Memory B cell (primary cell): ENCODE data around the gene ABTB2.

Experiments used
- ATAC-seq: fragments of 150-1000 bp; cut with Tn5 transposase; 2 replicates; pipeline ENCODE4 v1.10.0; 2021; ENCODE audit warnings: low read depth, mild to moderate bottlenecking, moderate library complexity
- DNase-seq, 2 donors: peaks; one replicate each; pipeline ENCODE4 v3.0.0; 2022; ENCODE audit warnings: low spot score in 2 of 2
- H3K27ac Mint-ChIP-seq: one replicate; pipeline ENCODE4 v1.8.0; 2022; ENCODE audit warnings: mild to moderate bottlenecking, moderate library complexity, mixed read lengths
- H3K27me3 Mint-ChIP-seq: one replicate; pipeline ENCODE4 v1.8.0; 2022; ENCODE audit warnings: mixed read lengths
- H3K36me3 Mint-ChIP-seq: one replicate; pipeline ENCODE4 v1.8.0; 2022; ENCODE audit warnings: mild to moderate bottlenecking, mixed read lengths
- H3K4me1 Mint-ChIP-seq: one replicate; pipeline ENCODE4 v1.8.0; 2022; ENCODE audit warnings: mixed read lengths
- H3K4me3 Mint-ChIP-seq: one replicate; pipeline ENCODE4 v1.8.0; 2022; ENCODE audit warnings: mild to moderate bottlenecking, moderate library complexity, mixed read lengths
- H3K9me3 Mint-ChIP-seq: one replicate; pipeline ENCODE4 v1.8.0; 2022; ENCODE audit warnings: mixed read lengths

ABTB2 gene

GRCh38 chr11:34206407-34207300 is 151.2 kb downstream of the ABTB2 start:
- peaks cover 5% of the 10 kb centered on the region for H3K4me1 Mint-ChIP-seq
- H3K27ac Mint-ChIP-seq = no peak overlapping the region
- H3K36me3 Mint-ChIP-seq = no peaks in the 10 kb centered on the region
- H3K9me3 Mint-ChIP-seq = no peaks in the 10 kb centered on the region
- DNase-seq = no peak
- H3K27me3 Mint-ChIP-seq = no peaks in the 10 kb centered on the region
- no peak overlapping the region for H3K4me3 Mint-ChIP-seq
- ATAC-seq = no peak

DNA sequence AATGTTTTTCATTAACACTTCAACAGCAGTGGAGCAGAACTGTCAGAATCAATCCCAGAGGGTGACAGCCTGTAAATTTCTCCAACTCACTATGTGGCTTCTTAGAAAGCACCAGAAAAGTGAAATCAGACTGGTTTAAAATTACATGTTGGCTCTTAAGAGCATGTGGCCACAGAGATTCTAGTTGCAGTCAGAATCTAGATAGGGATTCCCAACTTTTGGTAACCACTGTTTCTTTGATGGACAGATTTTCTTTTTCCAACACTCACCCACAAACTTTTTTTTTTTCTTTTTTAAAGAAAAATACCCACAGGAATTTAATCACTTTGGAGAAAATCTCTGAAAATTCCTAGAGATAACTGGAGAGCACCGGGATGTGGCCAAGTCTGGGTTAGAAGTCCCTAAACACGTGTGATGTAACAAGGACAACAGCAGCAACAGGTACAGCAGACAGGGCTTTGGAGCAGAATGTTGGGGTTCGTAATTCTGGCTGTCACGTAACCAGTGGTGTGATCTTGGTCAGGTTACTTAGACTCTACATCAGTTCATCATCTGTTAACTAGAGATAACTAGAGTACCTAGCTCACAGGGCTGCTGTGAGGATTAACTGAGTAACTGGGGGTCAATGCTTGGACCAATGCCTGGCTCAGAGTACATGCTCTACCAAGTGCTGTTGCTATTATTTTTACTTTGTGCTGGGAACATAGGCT is 152.3 kb downstream of the ABTB2 start:
- no peaks in the 10 kb centered on the region for H3K9me3 Mint-ChIP-seq
- no peak overlapping the region for H3K4me3 Mint-ChIP-seq
- DNase-seq (no peak), ATAC-seq (no peak)
- H3K27ac Mint-ChIP-seq = no peak overlapping the region
- no peaks in the 10 kb centered on the region for H3K36me3 Mint-ChIP-seq
- H3K27me3 Mint-ChIP-seq = no peaks in the 10 kb centered on the region
- H3K4me1 Mint-ChIP-seq = peaks cover 5% of the 10 kb centered on the region

DNA sequence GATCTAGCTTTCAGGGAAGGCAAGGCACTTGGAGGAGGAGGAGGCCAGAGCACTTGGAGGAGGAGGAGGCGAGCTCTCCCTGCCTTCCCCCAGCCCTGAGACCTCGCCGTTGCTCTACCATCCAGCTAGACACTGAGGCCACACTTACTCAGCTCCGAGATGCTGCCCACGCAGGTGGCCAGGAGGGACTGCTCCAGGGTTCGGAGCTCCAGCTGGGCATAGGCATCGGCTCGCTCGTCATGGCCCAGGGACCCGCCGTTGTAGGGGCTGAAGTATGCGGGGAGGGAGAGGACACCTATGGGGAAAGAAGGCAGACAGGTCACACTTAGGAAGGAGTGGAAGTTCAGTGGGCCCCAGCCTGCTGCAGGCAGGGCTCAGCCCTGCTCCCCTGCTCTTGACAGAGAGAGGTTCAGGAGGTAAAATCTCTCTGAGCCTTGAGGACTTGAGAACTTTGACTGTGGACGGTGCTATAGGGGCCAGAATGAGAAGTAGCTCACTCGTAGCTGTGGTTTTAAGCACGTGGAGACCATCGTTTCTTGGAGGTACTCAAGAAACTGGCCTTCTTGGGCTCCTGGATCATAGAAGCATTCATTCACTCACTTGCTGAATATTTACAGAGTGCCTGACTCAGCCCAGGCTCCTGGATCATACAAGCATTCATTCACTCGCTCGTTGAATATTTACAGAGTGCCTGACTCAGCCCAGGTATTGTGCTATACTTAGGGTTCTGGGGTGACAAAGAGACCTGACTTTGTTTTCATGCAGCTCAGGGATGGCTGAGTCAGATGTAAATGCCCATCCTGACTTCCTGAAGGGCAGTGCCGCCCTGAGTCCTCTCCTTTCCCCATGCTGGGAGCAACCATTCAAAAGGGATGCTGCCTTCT is 153.2 kb downstream of the ABTB2 start:
- Mint-ChIP-seq H3K27ac (no peak overlapping the region), H3K36me3 (no peaks in the 10 kb centered on the region), H3K4me1 (peaks cover 5% of the 10 kb centered on the region), H3K9me3 (no peaks in the 10 kb centered on the region), H3K27me3 (no peaks in the 10 kb centered on the region), H3K4me3 (no peak overlapping the region)
- DNase-seq = no peak
- ATAC-seq = no peak

DNA sequence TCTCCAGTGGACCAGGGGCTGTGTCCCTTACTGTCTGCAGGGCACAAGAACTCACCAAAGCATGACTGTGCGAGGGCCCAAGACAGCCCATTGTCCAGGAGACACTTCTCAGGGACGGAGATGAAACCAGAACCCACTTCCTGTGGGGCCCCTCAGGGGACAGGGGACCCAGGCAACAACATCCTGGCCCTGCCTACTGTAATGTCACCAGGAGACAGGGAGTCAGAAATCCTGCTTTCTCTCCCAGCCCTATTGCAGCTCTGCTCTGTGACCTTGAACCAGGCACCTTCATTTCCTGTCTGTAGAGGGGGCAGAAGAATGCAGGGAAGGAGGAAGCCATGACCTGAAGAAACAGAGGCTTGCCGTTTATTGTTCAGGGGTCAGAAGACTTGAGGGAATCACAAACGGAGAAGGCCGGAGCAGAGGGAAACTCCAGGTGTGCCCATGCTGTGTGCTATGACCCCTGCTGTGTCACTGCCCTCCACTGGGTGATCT is 154.4 kb downstream of the ABTB2 start:
- no peaks in the 10 kb centered on the region for H3K9me3 Mint-ChIP-seq
- DNase-seq (no peak), ATAC-seq (no peak)
- H3K4me3 Mint-ChIP-seq = no peak overlapping the region
- H3K36me3 Mint-ChIP-seq = no peaks in the 10 kb centered on the region
- H3K27me3 Mint-ChIP-seq = no peaks in the 10 kb centered on the region
- H3K27ac Mint-ChIP-seq = peak overlapping the region; percentile 51
- peaks cover 5% of the 10 kb centered on the region for H3K4me1 Mint-ChIP-seq

DNA sequence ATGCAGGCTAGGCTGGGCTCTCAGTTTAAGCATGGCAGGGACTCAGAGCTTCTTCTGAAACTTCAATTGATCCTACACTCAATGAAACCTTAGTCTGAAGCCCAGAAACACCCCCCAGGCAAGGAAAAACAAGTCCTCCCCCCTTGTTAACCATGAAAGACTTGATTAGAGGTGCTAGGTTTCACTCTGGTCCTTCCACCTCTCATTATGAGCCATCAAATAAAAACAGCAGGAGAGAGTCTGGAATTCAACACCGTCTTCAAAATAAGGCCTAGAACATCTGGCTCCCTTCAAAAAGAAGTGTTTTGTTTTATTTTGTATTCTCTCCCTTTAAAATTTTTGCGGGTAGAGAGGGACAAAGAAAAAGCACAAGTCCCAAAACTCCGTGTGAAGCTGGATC is 156.7 kb downstream of the ABTB2 start:
- no peaks in the 10 kb centered on the region for H3K9me3 Mint-ChIP-seq
- H3K27ac Mint-ChIP-seq = no peak overlapping the region
- H3K4me1 Mint-ChIP-seq = peaks cover 5% of the 10 kb centered on the region
- no peak overlapping the region for H3K4me3 Mint-ChIP-seq
- no peaks in the 10 kb centered on the region for H3K27me3 Mint-ChIP-seq
- no peaks in the 10 kb centered on the region for H3K36me3 Mint-ChIP-seq
- ATAC-seq = no peak
- DNase-seq = no peak

GRCh38 chr11:34199525-34199924 is 158.3 kb downstream of the ABTB2 start:
- Mint-ChIP-seq H3K9me3 (no peaks in the 10 kb centered on the region), H3K27ac (no peak overlapping the region), H3K4me3 (no peak overlapping the region), H3K4me1 (peaks cover 5% of the 10 kb centered on the region), H3K27me3 (no peaks in the 10 kb centered on the region), H3K36me3 (no peaks in the 10 kb centered on the region)
- no peak for ATAC-seq
- no peak for DNase-seq

DNA sequence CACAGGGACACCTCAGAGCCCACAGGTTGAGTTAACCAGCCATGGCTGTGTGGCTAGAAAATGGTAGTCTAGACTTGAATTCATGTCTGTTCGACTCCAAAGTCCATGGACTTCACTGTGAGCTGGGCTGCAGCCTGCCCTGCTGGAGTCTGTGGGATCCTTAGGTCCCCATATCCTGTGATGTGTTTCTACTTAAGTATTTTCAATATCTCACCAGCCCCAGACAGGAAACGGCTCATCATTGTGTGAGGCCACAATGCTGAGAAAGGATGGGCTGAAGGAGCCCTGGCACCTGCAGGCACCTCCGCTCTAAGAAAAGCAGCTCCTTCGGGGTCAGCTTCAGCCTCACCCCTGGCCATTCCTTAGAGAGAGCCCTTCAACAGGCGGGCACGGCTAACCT is 159.3 kb downstream of the ABTB2 start:
- Mint-ChIP-seq H3K27me3 (no peaks in the 10 kb centered on the region), H3K4me1 (peaks cover 4% of the 10 kb centered on the region), H3K27ac (no peak overlapping the region), H3K4me3 (no peak overlapping the region), H3K9me3 (no peaks in the 10 kb centered on the region), H3K36me3 (no peaks in the 10 kb centered on the region)
- ATAC-seq = no peak
- DNase-seq = no peak

- no peaks in the 10 kb centered on the region for H3K36me3 Mint-ChIP-seq
- no peak overlapping the region for H3K4me3 Mint-ChIP-seq
- H3K27ac Mint-ChIP-seq = no peak overlapping the region
- no peaks in the 10 kb centered on the region for H3K9me3 Mint-ChIP-seq
- H3K27me3 Mint-ChIP-seq = no peaks in the 10 kb centered on the region
- no peak for DNase-seq
- no peaks in the 10 kb centered on the region for H3K4me1 Mint-ChIP-seq
- ATAC-seq = no peak
Observed at GRCh38 chr11:34197256-34197655, 160.6 kb downstream of the ABTB2 start.

DNA sequence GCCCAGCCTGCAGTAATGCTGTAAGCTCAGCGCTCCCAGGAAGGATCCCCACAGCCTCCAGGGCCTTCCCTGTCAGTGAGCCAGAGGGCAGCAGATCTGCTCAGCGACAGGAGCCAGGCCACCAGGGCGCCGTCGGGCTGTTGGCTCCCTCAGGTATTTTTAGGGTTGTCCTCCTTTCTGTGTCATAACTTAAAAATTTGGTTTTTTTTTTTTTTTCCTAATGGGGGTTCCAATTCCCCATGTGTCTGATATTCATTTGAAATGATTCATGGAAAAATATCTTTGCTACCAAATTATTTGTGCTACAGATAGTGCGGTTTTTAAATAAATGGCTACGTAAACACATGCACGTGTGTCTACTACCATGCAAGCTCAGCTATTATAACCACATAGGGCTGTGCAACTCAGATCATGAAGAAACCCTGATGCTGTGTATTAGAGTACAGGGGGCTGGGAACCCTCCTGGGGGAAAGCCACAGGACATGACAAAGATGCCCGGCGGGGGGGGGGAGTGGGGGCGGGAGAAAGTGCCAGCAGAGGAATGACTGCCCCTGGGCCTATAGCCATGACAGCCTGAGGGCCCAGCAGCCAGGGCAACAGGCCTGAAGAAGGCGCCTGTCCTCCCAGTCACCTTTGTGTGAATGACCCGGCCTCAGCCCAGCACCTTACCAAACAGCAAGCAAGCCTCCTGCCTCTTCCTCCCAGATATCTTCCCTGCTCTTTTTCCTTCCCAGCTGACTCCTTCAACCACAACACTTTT is 163.1 kb downstream of the ABTB2 start:
- H3K4me1 Mint-ChIP-seq = no peaks in the 10 kb centered on the region
- no peak overlapping the region for H3K4me3 Mint-ChIP-seq
- ATAC-seq (no peak), DNase-seq (no peak)
- no peaks in the 10 kb centered on the region for H3K36me3 Mint-ChIP-seq
- no peaks in the 10 kb centered on the region for H3K27me3 Mint-ChIP-seq
- no peaks in the 10 kb centered on the region for H3K9me3 Mint-ChIP-seq
- no peak overlapping the region for H3K27ac Mint-ChIP-seq

GRCh38 chr11:34192481-34193401 is 165.1 kb downstream of the ABTB2 start:
- ATAC-seq (no peak), DNase-seq (no peak)
- H3K4me1 Mint-ChIP-seq = no peaks in the 10 kb centered on the region
- no peak overlapping the region for H3K4me3 Mint-ChIP-seq
- no peak overlapping the region for H3K27ac Mint-ChIP-seq
- no peaks in the 10 kb centered on the region for H3K27me3 Mint-ChIP-seq
- no peaks in the 10 kb centered on the region for H3K36me3 Mint-ChIP-seq
- no peaks in the 10 kb centered on the region for H3K9me3 Mint-ChIP-seq

- no peaks in the 10 kb centered on the region for H3K36me3 Mint-ChIP-seq
- no peak for ATAC-seq
- H3K4me1 Mint-ChIP-seq = no peaks in the 10 kb centered on the region
Observed at GRCh38 chr11:34191578-34191977, 166.2 kb downstream of the ABTB2 start.

GRCh38 chr11:34190192-34191139 is 167.3 kb downstream of the ABTB2 start:
- no peak overlapping the region for H3K4me3 Mint-ChIP-seq
- no peak for DNase-seq
- ATAC-seq = peak; percentile 59
- H3K27ac Mint-ChIP-seq = no peak overlapping the region
- no peaks in the 10 kb centered on the region for H3K27me3 Mint-ChIP-seq
- H3K36me3 Mint-ChIP-seq = no peaks in the 10 kb centered on the region
- H3K9me3 Mint-ChIP-seq = no peaks in the 10 kb centered on the region
- H3K4me1 Mint-ChIP-seq = no peaks in the 10 kb centered on the region

More at GRCh38 chr11:34191578-34191977, 166.2 kb downstream of the ABTB2 start:
- Mint-ChIP-seq H3K27me3 (no peaks in the 10 kb centered on the region), H3K27ac (no peak overlapping the region), H3K4me3 (no peak overlapping the region), H3K9me3 (no peaks in the 10 kb centered on the region)
- no peak for DNase-seq
